Activated CD8-positive, alpha-beta memory T cell treated with anti-CD3 and anti-CD28 coated beads, Interleukin-2, amount 10 ng/mL, durations not matched to agents 7 days and 5 days (primary cell): ENCODE data around the gene CALML4. TPM values are rescaled to one million over a fixed set of nuclear protein-coding genes. Genes with fewer than 3 reads are reported as not detected.
"Not testable (repeated sequence)": the region's sequence is repeated elsewhere in the genome, so short reads cannot be mapped to it uniquely, and the experiment has no call there.

ENCODE experiments used
- ATAC-seq: fragments of 150-1000 bp; cut with Tn5 transposase; one replicate; pipeline ENCODE4 v1.10.0; 2021; ENCODE audit warnings: moderate library complexity
- CTCF ChIA-PET: fragments of 350-600 bp; sonication (Branson Sonifier 250); formaldehyde crosslinking; loops from one replicate; lab custom pipeline; 2021; ENCODE audit warnings: antibody characterized with exemption; lab: Charles Lee
- DNase-seq: peaks from one replicate; pipeline ENCODE4 v3.0.0-alpha.2; 2020
- H3K27ac Mint-ChIP-seq: one replicate; pipeline ENCODE4 v1.8.0; 2021; ENCODE audit warnings: mild to moderate bottlenecking, mixed read lengths
- H3K27me3 Mint-ChIP-seq: one replicate; pipeline ENCODE4 v1.8.0; 2021; ENCODE audit warnings: mixed read lengths
- H3K36me3 Mint-ChIP-seq: one replicate; pipeline ENCODE4 v1.8.0; 2021; ENCODE audit warnings: mild to moderate bottlenecking, mixed read lengths
- H3K4me1 Mint-ChIP-seq: one replicate; pipeline ENCODE4 v1.8.0; 2021; ENCODE audit warnings: mixed read lengths
- H3K4me3 Mint-ChIP-seq: one replicate; pipeline ENCODE4 v1.8.0; 2021; ENCODE audit warnings: mild to moderate bottlenecking, moderate library complexity, mixed read lengths
- H3K9me3 Mint-ChIP-seq: one replicate; pipeline ENCODE4 v1.8.0; 2022; ENCODE audit warnings: low read depth, mixed read lengths
- total RNA-seq, 2 experiments: library from RNA; stranded (reverse); gene quantifications; one replicate each; pipeline ENCODE4 v1.2.3, GENCODE V29; 2021

Gene CALML4
- total RNA-seq, 2 experiments from 2014 or later: 11.1 to 13.1 TPM

DNA sequence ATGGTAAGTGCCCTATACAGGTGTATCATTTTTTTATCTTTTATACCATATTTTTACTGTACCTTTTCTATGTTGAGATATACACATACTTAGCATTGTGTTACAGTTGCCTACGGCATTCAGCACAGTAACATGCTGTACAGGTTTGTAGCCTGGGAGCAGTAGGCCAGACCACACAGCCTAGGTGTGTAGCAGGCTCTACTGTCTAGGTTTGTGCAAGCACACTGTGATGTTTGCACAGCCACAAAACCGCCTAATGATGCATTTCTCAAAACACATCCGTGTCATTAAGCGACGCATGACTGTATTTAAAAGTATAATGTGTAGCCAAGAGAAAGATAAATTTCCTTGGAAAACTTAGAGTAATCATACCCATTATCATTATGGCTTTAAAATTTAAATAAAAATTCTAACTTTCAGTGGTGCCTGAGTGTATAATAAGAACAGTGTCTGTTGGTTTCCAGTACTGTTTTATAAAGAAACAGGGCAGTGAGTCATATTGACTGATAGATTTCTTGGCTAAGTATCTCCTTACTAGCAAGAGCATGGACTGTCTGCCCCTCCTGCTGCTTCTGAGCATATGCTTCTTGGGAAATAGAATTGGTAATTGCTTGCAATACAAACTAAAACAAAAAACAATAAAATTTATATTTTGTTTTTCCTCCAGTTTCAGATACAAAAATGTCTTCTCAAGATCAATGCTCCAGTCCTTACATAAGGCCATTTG is 18.3 kb downstream of the CALML4 start:
- peaks cover 6% of the 10 kb centered on the region for H3K4me1 Mint-ChIP-seq
- ATAC-seq: no peak

DNA sequence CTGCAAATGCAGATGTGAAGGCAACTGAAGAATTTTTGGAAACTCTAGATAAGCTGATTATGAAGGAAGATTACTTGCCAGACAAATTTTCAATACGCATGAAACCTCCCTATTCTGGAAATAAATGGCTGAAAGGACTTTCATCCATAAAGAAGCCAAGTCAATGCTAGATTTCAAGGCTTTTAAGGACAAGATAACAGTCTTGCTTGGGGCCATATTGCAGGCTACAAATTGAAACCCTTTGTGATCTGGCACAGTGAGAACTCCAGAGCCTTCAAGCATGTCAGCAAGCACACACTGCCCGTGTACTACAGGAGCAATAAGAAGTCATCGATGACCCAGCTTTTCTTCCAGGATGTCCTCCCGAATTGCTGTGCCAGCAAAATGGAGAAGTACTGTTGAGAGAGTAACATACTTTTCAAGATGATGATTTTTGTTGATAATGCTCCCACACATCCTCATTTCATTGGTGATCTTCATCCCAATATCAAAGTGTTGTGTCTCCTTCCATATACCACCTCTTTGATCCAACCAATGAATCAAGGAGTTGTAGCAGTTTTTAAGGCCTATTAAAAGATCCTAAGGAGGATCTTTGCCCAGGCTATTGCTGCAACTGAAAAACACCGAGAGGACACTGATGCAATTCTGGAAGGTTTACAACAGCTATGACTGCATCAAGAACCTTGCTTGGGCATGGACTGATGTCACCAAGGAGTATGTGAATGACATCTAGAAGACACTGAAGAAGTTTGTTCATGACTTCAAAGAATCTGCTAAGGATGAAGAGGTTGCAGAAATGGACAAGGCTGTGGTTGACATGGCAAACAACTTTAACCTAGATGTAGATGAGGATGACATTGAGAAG is 20.3 kb downstream of the CALML4 start:
- ATAC-seq (no peak), DNase-seq (no peak)
- Mint-ChIP-seq H3K4me3 (no peak overlapping the region), H3K27me3 (no peaks in the 10 kb centered on the region), H3K36me3 (peaks cover 60% of the 10 kb centered on the region), H3K4me1 (peaks cover 2% of the 10 kb centered on the region), H3K9me3 (no peaks in the 10 kb centered on the region), H3K27ac (peak overlapping the region; percentile 56)
- CTCF ChIA-PET: interaction anchor here (0.8 to 1.8 kb wide), 3 partner anchors 9 to 122 kb away, joined by 3 to 4 read pairs (median 3); partner anchors contain the start of gene CALML4

More for the DNA sequence above, 18.3 kb downstream of the CALML4 start:
- Mint-ChIP-seq H3K27ac (no peak overlapping the region), H3K9me3 (no peaks in the 10 kb centered on the region), H3K4me3 (no peak overlapping the region), H3K27me3 (no peaks in the 10 kb centered on the region), H3K36me3 (peaks cover 56% of the 10 kb centered on the region)
- CTCF ChIA-PET: no interaction called here
- no peak for DNase-seq

DNA sequence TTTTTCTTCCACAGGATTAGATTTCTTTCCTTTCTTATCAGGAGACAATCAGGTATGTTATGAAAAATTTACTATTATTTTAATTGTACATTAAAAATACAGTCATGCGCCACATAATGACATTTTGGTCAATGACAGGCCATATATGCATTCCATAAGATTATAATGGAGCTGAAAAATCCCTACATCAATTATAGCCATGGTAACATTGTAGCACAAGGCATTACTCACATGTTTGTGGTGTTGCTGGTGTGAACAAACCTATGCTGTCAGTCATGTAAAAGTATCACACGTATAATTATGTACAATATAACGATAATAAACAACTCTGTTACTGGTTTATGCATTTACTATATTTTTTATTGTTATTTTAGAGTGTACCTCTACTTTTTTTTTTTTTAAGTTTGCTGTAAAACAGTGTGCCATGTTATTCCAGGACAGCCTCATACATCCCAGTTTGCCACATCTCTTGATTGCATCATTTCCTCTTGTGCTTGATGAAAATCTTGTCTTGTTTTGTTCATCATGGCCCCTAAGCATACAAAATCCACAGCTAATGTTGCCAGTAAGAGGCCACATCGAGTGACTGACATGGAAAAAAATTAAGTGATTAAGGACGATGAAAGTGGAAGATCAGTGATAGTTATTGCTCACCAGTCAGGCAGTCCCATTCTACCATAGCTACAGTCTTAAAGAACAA is 21.4 kb downstream of the CALML4 start:
- H3K27me3 Mint-ChIP-seq: no peaks in the 10 kb centered on the region
- no peak for ATAC-seq
- H3K9me3 Mint-ChIP-seq: no peaks in the 10 kb centered on the region
- H3K4me3 Mint-ChIP-seq: no peak overlapping the region
- CTCF ChIA-PET: interaction anchor here (1.8 kb wide), 1 partner anchor 22 kb away, joined by 4 read pairs; the partner anchor contains the start of gene CALML4
- DNase-seq: no peak
- H3K36me3 Mint-ChIP-seq: peaks cover 55% of the 10 kb centered on the region
- peak overlapping the region; percentile 72 for H3K27ac Mint-ChIP-seq
- H3K4me1 Mint-ChIP-seq: peaks cover 2% of the 10 kb centered on the region

DNA sequence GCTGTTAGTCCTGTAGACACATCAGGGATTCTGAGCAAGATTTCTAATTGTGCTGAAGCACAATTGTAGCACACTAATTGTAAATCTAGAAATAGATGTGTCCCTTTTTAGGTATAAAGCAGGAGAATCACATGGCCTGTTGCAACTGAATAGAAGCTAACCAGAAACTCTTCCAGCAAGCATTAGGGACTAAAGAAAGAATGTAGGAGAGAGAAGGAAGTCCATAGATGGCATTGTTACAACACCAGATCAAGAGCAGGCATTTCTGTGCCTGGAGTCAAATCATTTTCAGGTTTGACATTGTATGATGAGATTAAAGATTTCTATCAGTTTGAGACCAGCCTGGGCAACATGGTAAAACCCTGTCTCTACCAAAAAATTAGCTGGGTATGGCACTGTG is 27.4 kb downstream of the CALML4 start:
- no peaks in the 10 kb centered on the region for H3K27me3 Mint-ChIP-seq
- CTCF ChIA-PET: no interaction called here
- no peak for DNase-seq
- H3K4me3 Mint-ChIP-seq: no peak overlapping the region
- ATAC-seq: no peak
- H3K27ac Mint-ChIP-seq: no peak overlapping the region
- peaks cover 47% of the 10 kb centered on the region for H3K36me3 Mint-ChIP-seq
- no peaks in the 10 kb centered on the region for H3K4me1 Mint-ChIP-seq
- H3K9me3 Mint-ChIP-seq: no peaks in the 10 kb centered on the region

DNA sequence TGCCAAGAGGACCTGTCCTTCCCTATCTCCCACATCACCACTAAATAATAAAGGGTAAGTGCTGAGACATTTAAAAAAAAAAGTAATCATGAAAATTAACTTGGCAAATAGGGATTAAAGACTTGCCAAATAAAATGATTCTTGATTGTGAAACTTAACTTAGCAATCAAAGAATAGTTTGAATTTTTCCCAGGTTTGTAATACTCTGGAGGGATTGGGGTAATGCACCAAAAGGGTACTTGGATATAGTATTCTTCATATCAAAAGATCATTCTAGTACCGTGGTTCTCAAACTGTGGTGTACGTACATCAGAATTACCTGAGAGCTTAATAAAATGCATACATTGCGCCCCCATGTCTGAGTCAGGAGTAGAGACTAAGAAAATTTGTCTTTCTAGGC is 28.5 kb downstream of the CALML4 start:
- no peaks in the 10 kb centered on the region for H3K9me3 Mint-ChIP-seq
- ATAC-seq (no peak), DNase-seq (no peak)
- H3K27ac Mint-ChIP-seq: peak overlapping the region; percentile 47
- H3K27me3 Mint-ChIP-seq: no peaks in the 10 kb centered on the region
- CTCF ChIA-PET: interaction anchor here (0.8 kb wide), 1 partner anchor 21 kb away, joined by 3 read pairs; no protein-coding TSS in a partner anchor
- H3K36me3 Mint-ChIP-seq: peaks cover 50% of the 10 kb centered on the region
- no peak overlapping the region for H3K4me3 Mint-ChIP-seq
- H3K4me1 Mint-ChIP-seq: no peaks in the 10 kb centered on the region

DNA sequence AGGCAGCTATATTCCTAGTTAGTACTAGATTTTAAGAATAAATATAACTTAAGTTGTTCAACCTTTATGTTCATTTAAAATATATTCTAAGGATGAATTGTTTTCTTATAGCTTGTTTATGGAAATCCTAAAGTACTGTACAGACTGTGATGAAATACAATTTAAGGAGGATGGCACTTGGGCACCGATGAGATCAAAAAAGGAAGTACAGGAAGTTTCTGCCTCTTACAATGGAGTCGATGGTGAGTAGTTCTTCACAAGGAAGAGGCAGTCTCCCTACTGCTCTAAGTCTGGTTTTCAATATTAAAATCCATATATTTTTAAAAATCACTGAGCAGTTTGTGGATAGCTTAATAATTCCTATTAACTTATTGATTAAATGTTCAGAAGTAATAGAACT is 29.6 kb downstream of the CALML4 start:
- Mint-ChIP-seq H3K36me3 (peaks cover 46% of the 10 kb centered on the region), H3K4me3 (no peak overlapping the region), H3K27me3 (no peaks in the 10 kb centered on the region), H3K9me3 (no peaks in the 10 kb centered on the region), H3K27ac (no peak overlapping the region), H3K4me1 (peaks cover 3% of the 10 kb centered on the region)
- ATAC-seq: no peak
- DNase-seq: no peak
- CTCF ChIA-PET: no interaction called here

DNA sequence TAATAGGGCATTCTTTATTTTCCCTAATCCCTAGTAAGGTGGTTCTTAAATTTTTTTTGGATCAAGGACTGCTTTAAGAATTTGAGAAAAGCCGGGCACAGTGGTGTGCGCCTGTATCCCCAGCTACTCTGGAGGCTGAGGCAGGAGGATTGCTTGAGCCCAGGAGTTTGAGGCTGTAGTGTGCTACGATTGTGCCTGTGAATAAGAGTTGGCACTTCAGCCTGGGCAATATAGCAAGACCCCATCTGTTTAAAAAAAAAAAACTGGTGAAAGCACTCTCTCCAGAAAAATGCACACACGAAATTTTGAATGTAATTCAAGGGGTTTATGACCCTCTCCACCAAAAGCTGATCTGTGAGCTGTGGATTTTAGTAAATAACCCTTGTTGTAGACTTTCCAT is 32.0 kb downstream of the CALML4 start:
- Mint-ChIP-seq H3K36me3 (peaks cover 42% of the 10 kb centered on the region), H3K4me1 (peaks cover 3% of the 10 kb centered on the region), H3K9me3 (no peaks in the 10 kb centered on the region), H3K4me3 (no peak overlapping the region), H3K27me3 (no peaks in the 10 kb centered on the region), H3K27ac (no peak overlapping the region)
- CTCF ChIA-PET: interaction anchor here (0.9 kb wide), 1 partner anchor 71 kb away, joined by 3 read pairs; no protein-coding TSS in a partner anchor
- DNase-seq: no peak
- no peak for ATAC-seq

DNA sequence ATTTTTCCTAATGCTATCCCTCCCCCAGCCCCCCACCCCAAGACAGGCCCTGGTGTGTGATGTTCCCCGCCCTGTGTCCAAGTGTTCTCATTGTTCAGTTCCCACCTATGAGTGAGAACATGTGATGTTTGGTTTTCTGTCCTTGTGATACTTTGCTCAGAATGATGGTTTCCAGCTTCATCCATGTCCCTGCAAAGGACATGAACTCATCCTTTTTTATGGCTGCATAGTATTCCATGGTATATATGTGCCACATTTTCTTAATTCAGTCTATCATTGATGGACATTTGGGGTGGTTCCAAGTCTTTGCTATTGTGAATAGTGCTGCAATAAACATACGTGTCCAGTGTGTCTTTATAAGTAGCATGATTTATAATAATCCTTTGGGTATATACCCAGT is 33.1 kb downstream of the CALML4 start:
- H3K4me1 Mint-ChIP-seq, H3K4me3 Mint-ChIP-seq, H3K9me3 Mint-ChIP-seq, CTCF ChIA-PET, DNase-seq, H3K27me3 Mint-ChIP-seq, ATAC-seq, H3K27ac Mint-ChIP-seq: not testable (repeated sequence)
- peaks cover 34% of the 10 kb centered on the region for H3K36me3 Mint-ChIP-seq

DNA sequence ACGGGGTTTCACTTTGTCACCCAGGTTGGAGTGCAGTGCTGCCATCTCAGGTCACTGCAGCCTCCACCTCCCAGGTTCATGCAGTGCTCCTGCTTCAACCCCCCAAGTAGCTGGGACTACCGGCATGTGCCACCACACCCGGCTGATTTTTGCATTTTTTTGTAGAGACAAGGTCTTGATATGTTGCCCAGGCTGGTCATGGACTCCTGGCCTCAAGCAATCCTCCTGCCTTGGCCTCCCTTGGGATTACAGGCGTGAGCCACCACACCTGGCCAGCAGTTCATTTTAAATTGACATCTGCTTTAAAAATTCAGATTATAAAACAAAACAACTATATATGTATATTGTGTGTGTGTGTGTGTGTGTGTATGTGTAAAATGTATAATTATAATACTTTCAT is 38.3 kb downstream of the CALML4 start:
- peaks cover 4% of the 10 kb centered on the region for H3K4me1 Mint-ChIP-seq
- DNase-seq: no peak
- no peaks in the 10 kb centered on the region for H3K9me3 Mint-ChIP-seq
- H3K4me3 Mint-ChIP-seq: no peak overlapping the region
- no peaks in the 10 kb centered on the region for H3K27me3 Mint-ChIP-seq
- ATAC-seq: no peak
- CTCF ChIA-PET: no interaction called here
- H3K27ac Mint-ChIP-seq: no peak overlapping the region
- peaks cover 23% of the 10 kb centered on the region for H3K36me3 Mint-ChIP-seq

DNA sequence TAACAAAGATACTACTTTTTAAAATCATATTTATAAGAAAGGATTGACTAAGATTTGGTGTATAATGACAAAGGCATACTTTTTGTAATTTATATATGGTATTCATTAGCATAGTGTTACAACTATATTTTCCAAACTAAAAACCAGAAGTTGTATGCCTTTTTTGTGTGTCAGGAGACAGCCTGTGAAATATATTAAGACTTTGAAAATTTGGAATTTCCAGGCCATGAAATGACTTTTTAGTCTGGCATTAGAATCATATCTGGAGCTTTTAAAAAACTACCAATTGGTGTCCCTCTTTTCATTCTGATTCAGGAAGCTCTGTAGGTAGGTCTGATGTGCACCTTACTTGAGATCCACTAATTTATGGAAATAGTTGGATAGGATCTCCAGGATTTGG is 41.9 kb downstream of the CALML4 start:
- DNase-seq: no peak
- Mint-ChIP-seq H3K27ac (no peak overlapping the region), H3K4me1 (peaks cover 1% of the 10 kb centered on the region), H3K9me3 (no peaks in the 10 kb centered on the region), H3K4me3 (no peak overlapping the region), H3K27me3 (no peaks in the 10 kb centered on the region), H3K36me3 (peaks cover 31% of the 10 kb centered on the region)
- CTCF ChIA-PET: interaction anchor here (1.4 kb wide), 1 partner anchor 10 kb away, joined by 3 read pairs; no protein-coding TSS in a partner anchor
- no peak for ATAC-seq

DNA sequence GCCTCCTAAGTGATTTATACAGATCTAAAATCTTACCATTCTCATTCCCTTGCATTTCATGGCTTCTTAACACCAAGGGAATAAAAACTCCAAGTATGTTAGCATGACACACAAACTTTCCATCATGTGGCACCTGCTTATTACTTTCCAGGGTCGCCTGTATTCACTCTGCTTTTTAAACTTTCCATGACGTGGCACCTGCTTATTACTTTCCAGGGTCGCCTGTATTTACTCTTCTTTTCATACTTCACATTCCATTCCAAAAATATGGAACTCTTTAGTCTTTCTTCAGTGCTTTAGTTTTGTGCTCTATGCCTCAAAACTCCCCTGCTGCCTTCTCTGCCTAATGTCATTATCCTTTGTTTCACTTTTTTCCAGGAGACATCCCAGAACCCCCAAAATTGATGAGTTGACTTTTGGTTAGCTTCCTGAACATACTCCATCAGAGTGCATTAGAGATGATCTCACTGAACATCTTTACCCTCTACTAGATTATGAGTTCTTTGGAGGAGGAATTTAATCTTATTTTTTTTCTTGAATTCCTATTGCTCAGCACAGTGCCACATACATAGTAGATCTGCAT is 47.0 kb downstream of the CALML4 start:
- CTCF ChIA-PET: interaction anchor here (0.9 kb wide), 1 partner anchor 10 kb away, joined by 3 read pairs; no protein-coding TSS in a partner anchor
- ATAC-seq (no peak), DNase-seq (no peak)
- no peaks in the 10 kb centered on the region for H3K9me3 Mint-ChIP-seq
- H3K4me1 Mint-ChIP-seq: no peaks in the 10 kb centered on the region
- H3K27ac Mint-ChIP-seq: no peak overlapping the region
- H3K27me3 Mint-ChIP-seq: no peaks in the 10 kb centered on the region
- peaks cover 32% of the 10 kb centered on the region for H3K36me3 Mint-ChIP-seq
- no peak overlapping the region for H3K4me3 Mint-ChIP-seq

DNA sequence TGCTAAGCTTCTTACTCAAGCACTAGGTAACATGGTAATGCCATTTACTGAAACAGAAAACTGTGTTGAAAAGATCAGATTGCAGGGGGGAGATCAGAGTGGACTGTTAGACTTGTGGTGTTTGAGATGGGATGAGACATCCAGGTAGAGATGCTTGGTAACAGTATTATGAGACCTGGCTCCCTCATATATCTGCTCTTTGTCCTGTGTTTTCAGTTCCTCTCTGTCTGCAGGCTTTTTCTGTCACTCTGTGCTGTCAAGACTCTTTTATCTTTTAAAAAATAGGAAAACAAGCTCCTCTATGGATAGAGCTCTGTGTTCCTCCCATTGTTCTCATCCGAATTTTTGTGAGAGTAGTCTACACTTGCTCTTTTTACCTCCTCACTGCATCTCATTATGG is 48.1 kb downstream of the CALML4 start:
- CTCF ChIA-PET: interaction anchor here (1.6 kb wide), 1 partner anchor 103 kb away, joined by 3 read pairs; the partner anchor contains the start of gene PIAS1
- no peaks in the 10 kb centered on the region for H3K4me1 Mint-ChIP-seq
- H3K27me3 Mint-ChIP-seq: no peaks in the 10 kb centered on the region
- H3K9me3 Mint-ChIP-seq: no peaks in the 10 kb centered on the region
- no peak for DNase-seq
- ATAC-seq: no peak
- no peak overlapping the region for H3K4me3 Mint-ChIP-seq
- peaks cover 33% of the 10 kb centered on the region for H3K36me3 Mint-ChIP-seq
- no peak overlapping the region for H3K27ac Mint-ChIP-seq
